Esophagus muscularis mucosa (tissue), 4 donors: ENCODE results near the gene POLR1E.

Experiments used
- EP300 ChIP-seq: sonication (generic); formaldehyde crosslinking; IDR thresholded peaks from one replicate; pipeline ENCODE4 v1.6.1; 2017; ENCODE audit warnings: antibody characterized with exemption
- POLR2A ChIP-seq: fragments of 450-650 bp; IDR thresholded peaks from one replicate; pipeline ENCODE4 v1.6.1; 2017; ENCODE audit warnings: antibody characterized with exemption, moderate library complexity, mild to moderate bottlenecking, low read depth
- POLR2AphosphoS5 ChIP-seq, 2 donors: sonication (generic); formaldehyde crosslinking; IDR thresholded peaks; one replicate each; pipeline ENCODE4 v1.6.1; 2017; ENCODE audit warnings: antibody characterized with exemption in 2 of 2
- TF ChIP-seq, protein P1 (sequence below), 3 experiments: fragments of 200-600 bp in 2 of 3; fragments of 450-650 bp in 1 of 3; sonication (generic) in 2 of 3; IDR thresholded peaks; one replicate each; pipeline ENCODE4 v1.5.1; 2017 to 2019; ENCODE audit warnings: antibody characterized with exemption in 3 of 3, mild to moderate bottlenecking in 2 of 3, moderate library complexity in 1 of 3

DNA sequence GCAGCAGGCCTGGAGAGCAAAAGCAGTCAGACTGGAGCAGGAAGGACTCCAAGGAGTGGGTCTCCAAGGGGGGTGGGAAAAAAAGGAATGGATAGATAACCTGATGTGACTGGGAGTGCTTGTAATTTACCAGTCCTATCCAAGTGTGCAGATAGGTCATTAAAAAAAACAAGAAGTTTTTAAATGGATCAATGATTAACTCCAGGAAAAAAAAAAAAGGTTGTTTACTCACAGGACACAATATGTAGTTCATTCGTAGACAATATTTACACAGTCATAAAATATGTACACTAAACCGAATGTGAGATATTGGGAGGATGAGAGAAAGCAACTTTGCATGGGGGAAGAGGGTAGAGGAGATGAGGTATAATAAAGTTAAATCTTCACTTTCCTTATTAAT is 40.9 kb upstream of the POLR1E start:
- TF ChIP-seq POLR2A (no peak), POLR2AphosphoS5 (IDR thresholded peaks at IDR 0.05) (no peak), EP300 (no peak)
- TF ChIP-seq, protein P1, sequence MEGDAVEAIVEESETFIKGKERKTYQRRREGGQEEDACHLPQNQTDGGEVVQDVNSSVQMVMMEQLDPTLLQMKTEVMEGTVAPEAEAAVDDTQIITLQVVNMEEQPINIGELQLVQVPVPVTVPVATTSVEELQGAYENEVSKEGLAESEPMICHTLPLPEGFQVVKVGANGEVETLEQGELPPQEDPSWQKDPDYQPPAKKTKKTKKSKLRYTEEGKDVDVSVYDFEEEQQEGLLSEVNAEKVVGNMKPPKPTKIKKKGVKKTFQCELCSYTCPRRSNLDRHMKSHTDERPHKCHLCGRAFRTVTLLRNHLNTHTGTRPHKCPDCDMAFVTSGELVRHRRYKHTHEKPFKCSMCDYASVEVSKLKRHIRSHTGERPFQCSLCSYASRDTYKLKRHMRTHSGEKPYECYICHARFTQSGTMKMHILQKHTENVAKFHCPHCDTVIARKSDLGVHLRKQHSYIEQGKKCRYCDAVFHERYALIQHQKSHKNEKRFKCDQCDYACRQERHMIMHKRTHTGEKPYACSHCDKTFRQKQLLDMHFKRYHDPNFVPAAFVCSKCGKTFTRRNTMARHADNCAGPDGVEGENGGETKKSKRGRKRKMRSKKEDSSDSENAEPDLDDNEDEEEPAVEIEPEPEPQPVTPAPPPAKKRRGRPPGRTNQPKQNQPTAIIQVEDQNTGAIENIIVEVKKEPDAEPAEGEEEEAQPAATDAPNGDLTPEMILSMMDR (IDR thresholded peaks at IDR 0.05) = no peak
